ENCODE results near the gene HOXA13.

Gene HOXA13

DNA sequence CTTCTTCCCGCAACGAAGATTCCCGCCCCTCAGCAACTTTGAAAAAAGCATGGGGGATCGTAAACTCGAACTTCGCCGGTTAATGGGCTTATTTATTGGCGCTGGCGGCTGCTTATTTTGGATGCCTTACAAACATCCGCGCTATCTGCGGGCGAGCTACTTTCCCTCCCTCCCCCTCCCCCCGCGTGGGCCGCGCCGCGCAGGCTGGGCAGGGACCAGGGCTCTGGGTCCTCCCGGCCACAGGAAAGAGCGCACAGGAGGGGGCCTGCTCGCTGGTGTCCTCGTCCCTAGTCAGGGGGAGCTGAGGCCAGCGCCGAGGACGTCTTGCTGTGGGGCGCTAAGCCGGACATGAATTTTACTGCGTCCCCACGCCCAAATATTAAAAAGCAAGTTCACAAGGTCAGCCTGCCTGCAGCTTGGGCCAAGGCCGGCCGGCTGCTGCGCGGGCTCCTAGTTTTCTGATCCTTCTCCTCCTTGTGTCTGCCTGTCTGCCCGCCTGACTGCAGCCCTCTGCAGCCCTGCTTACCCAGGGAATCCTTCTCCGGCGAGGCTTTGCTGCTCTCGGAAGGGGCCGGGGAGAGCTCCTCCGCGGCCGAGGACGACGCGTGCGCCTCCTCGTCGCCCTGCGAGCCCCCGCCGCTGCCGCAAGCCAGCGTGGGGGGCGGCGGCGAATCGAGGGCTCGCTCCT, 26.9 kb downstream of the HOXA13 start:
- Histone ChIP-seq H3K9me3 (ENCODE audit: low read depth, low read length) (no peaks in the 10 kb centered on the region), H3K4me3 (peak overlapping the region; percentile 81), H3K27ac (no peak overlapping the region), H3K36me3 (ENCODE audit: insufficient read depth, low read length) (no peaks in the 10 kb centered on the region), H3K9ac (ENCODE audit: insufficient read length) (peak overlapping the region; percentile 77)
- no peak; the same call in 1 of the 2 replicates for TF ChIP-seq POLR2AphosphoS5 (IDR thresholded peaks at IDR 0.05; ENCODE audit: borderline replicate concordance, low read depth, low read length)
- no peak for TF ChIP-seq FOXP2 (optimal IDR thresholded peaks at IDR 0.05; ENCODE audit: control extremely low read depth, extremely low read length, insufficient read depth)
- no peak for TF ChIP-seq EZH2 (IDR thresholded peaks at IDR 0.05)
- no peak for DNase-seq (ENCODE audit: low read depth, low spot score)

DNA sequence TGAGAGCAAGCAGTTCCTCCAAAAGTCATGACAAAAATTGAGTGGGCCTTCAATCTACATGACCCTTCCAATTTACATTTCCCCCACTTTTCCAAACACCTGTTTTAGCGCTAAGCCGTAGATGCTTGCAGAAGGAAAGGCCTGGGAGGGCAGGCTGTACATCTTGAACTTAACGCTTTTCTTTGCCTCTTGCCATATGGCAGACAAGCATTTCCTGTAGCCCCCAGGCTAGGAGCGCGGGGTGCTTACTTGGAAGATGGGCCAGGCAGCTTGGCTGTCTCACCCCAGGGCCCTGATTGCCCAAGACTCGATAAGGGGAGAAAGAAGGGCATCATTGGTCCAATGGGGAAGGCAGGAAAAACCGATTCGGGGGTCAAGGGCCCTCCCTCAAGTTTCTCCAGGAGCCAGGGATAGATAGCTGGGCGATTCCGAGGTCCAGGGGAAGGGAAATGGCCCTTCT, 27.5 kb downstream of the HOXA13 start:
- TF ChIP-seq POLR2AphosphoS5 (IDR thresholded peaks at IDR 0.05; ENCODE audit: borderline replicate concordance, low read depth, low read length) (no peak), FOXP2 (optimal IDR thresholded peaks at IDR 0.05; ENCODE audit: control extremely low read depth, extremely low read length, insufficient read depth) (no peak), EZH2 (IDR thresholded peaks at IDR 0.05) (no peak)

DNA sequence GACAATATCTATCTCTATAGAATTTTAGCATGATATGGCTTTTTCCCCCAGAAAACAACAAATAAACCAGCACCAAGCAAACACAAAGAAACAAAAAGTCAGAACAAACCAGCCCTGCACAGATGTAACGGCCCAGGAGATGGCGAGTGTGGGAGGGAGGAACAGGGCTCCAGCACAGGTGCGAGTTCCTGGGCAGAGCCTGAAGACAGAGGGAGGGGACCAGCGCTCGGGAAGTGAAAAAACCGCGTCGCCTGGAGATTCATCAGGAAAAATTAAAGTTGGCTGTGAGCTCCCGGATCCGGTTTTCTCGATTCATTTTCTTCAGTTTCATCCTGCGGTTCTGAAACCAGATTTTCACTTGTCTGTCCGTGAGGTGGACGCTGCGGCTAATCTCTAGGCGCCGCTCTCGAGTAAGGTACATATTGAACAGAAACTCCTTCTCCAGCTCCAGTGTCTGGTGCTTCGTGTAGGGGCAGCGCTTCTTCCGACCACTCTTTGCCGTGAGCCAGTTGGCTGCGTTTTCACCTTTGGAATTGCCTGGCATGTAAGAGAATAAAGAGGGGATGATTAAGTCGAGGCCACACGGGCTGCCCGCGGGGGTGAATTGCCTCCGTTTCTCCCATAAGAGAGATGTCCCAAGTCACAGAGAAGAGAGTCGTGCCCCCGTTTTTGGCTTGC, 28.1 kb downstream of the HOXA13 start:
- no peak for DNase-seq (ENCODE audit: low read depth, low spot score)
- H3K36me3 ChIP-seq (ENCODE audit: insufficient read depth, low read length): no peaks in the 10 kb centered on the region
- no peak overlapping the region for H3K27ac ChIP-seq
- peak overlapping the region; percentile 81 for H3K4me3 ChIP-seq
- H3K9me3 ChIP-seq (ENCODE audit: low read depth, low read length): no peaks in the 10 kb centered on the region
- H3K9ac ChIP-seq (ENCODE audit: insufficient read length): no peak overlapping the region
- no peak for TF ChIP-seq FOXP2 (optimal IDR thresholded peaks at IDR 0.05; ENCODE audit: control extremely low read depth, extremely low read length, insufficient read depth)
- TF ChIP-seq POLR2AphosphoS5 (IDR thresholded peaks at IDR 0.05; ENCODE audit: borderline replicate concordance, low read depth, low read length): no peak
- no peak for TF ChIP-seq EZH2 (IDR thresholded peaks at IDR 0.05)

More for the DNA sequence above, 27.5 kb downstream of the HOXA13 start:
- H3K36me3 ChIP-seq (ENCODE audit: insufficient read depth, low read length): no peaks in the 10 kb centered on the region
- H3K9ac ChIP-seq (ENCODE audit: insufficient read length): peak overlapping the region; percentile 77
- no peaks in the 10 kb centered on the region for H3K9me3 ChIP-seq (ENCODE audit: low read depth, low read length)
- H3K27ac ChIP-seq: no peak overlapping the region
- DNase-seq (ENCODE audit: low read depth, low spot score): peak; percentile 12
- H3K4me3 ChIP-seq: peak overlapping the region; percentile 81

GRCh38 chr7:27171325-27171636, 28.6 kb downstream of the HOXA13 start:
- DNase-seq (ENCODE audit: low read depth, low spot score): no peak

GRCh38 chr7:27170426-27171324, 29.2 kb downstream of the HOXA13 start:
- Histone ChIP-seq H3K36me3 (ENCODE audit: insufficient read depth, low read length) (no peaks in the 10 kb centered on the region), H3K9me3 (ENCODE audit: low read depth, low read length) (no peaks in the 10 kb centered on the region), H3K4me3 (0 out of 2 replicates have a peak overlapping the region, but pooled peaks have one; percentile 9), H3K27ac (no peak overlapping the region), H3K9ac (ENCODE audit: insufficient read length) (no peak overlapping the region)
- no peak for DNase-seq (ENCODE audit: low read depth, low spot score)
- TF ChIP-seq POLR2AphosphoS5 (IDR thresholded peaks at IDR 0.05; ENCODE audit: borderline replicate concordance, low read depth, low read length) (no peak), EZH2 (IDR thresholded peaks at IDR 0.05) (no peak), FOXP2 (optimal IDR thresholded peaks at IDR 0.05; ENCODE audit: control extremely low read depth, extremely low read length, insufficient read depth) (no peak)

More at GRCh38 chr7:27171325-27171636, 28.6 kb downstream of the HOXA13 start:
- no peak overlapping the region for H3K27ac ChIP-seq
- H3K9ac ChIP-seq (ENCODE audit: insufficient read length): no peak overlapping the region
- no peaks in the 10 kb centered on the region for H3K9me3 ChIP-seq (ENCODE audit: low read depth, low read length)
- H3K36me3 ChIP-seq (ENCODE audit: insufficient read depth, low read length): no peaks in the 10 kb centered on the region
- 0 out of 2 replicates have a peak overlapping the region, but pooled peaks have one; percentile 12 for H3K4me3 ChIP-seq
- no peak for TF ChIP-seq FOXP2 (optimal IDR thresholded peaks at IDR 0.05; ENCODE audit: control extremely low read depth, extremely low read length, insufficient read depth)
- no peak for TF ChIP-seq EZH2 (IDR thresholded peaks at IDR 0.05)
- TF ChIP-seq POLR2AphosphoS5 (IDR thresholded peaks at IDR 0.05; ENCODE audit: borderline replicate concordance, low read depth, low read length): no peak

- no peak for TF ChIP-seq EZH2 (IDR thresholded peaks at IDR 0.05)
- TF ChIP-seq FOXP2 (optimal IDR thresholded peaks at IDR 0.05; ENCODE audit: control extremely low read depth, extremely low read length, insufficient read depth): no peak
- no peak for TF ChIP-seq POLR2AphosphoS5 (IDR thresholded peaks at IDR 0.05; ENCODE audit: borderline replicate concordance, low read depth, low read length)
- Histone ChIP-seq H3K9ac (ENCODE audit: insufficient read length) (no peak overlapping the region), H3K36me3 (ENCODE audit: insufficient read depth, low read length) (no peaks in the 10 kb centered on the region), H3K4me3 (no peak overlapping the region), H3K27ac (no peak overlapping the region), H3K9me3 (ENCODE audit: low read depth, low read length) (no peaks in the 10 kb centered on the region)
- no peak for DNase-seq (ENCODE audit: low read depth, low spot score)
Observed at GRCh38 chr7:27169658-27170425, 30.0 kb downstream of the HOXA13 start.

- Histone ChIP-seq H3K9me3 (ENCODE audit: low read depth, low read length) (no peaks in the 10 kb centered on the region), H3K9ac (ENCODE audit: insufficient read length) (no peak overlapping the region), H3K36me3 (ENCODE audit: insufficient read depth, low read length) (no peaks in the 10 kb centered on the region), H3K4me3 (no peak overlapping the region), H3K27ac (no peak overlapping the region)
- no peak for DNase-seq (ENCODE audit: low read depth, low spot score)
- TF ChIP-seq POLR2AphosphoS5 (IDR thresholded peaks at IDR 0.05; ENCODE audit: borderline replicate concordance, low read depth, low read length): no peak
- no peak for TF ChIP-seq EZH2 (IDR thresholded peaks at IDR 0.05)
- no peak for TF ChIP-seq FOXP2 (optimal IDR thresholded peaks at IDR 0.05; ENCODE audit: control extremely low read depth, extremely low read length, insufficient read depth)
Observed at GRCh38 chr7:27168265-27168947, 31.5 kb downstream of the HOXA13 start.

Measured in SK-N-MC (cell line).